H9 (cell line): ENCODE data around the gene ITPR3. TPM values are rescaled to one million over a fixed set of nuclear protein-coding genes. Genes with fewer than 3 reads are reported as not detected.

Experiments
- DNase-seq: peaks from one replicate; pipeline ENCODE4 v3.0.0-alpha.2; 2017
- H2AFZ ChIP-seq: one replicate; pipeline ENCODE4 v1.6.1; 2013; ENCODE audit warnings: mild to moderate bottlenecking, low read length, control low read depth, moderate library complexity
- H2AK5ac ChIP-seq: 2 replicates; pipeline ENCODE4 v1.6.1; 2013; ENCODE audit warnings: low read length, control low read depth, mixed read lengths; ENCODE audit not compliant: insufficient read length
- H2BK120ac ChIP-seq: one replicate; pipeline ENCODE4 v1.6.1; 2013; ENCODE audit warnings: low read depth, mild to moderate bottlenecking, low read length, control low read depth, inconsistent platforms; ENCODE audit not compliant: poor library complexity, severe bottlenecking
- H2BK12ac ChIP-seq: 2 replicates; pipeline ENCODE4 v1.6.1; 2013; ENCODE audit warnings: low read length, control low read depth, mixed read lengths, low read depth; ENCODE audit not compliant: insufficient read length
- H2BK15ac ChIP-seq: 2 replicates; pipeline ENCODE4 v1.6.1; 2013; ENCODE audit warnings: low read depth, low read length, control low read depth
- H2BK20ac ChIP-seq: one replicate; pipeline ENCODE4 v1.6.1; 2013; ENCODE audit warnings: low read depth, mild to moderate bottlenecking, low read length, control low read depth, inconsistent platforms; ENCODE audit not compliant: poor library complexity, severe bottlenecking
- H2BK5ac ChIP-seq: 2 replicates; pipeline ENCODE4 v1.6.1; 2013; ENCODE audit warnings: low read length, control low read depth, mixed read lengths; ENCODE audit not compliant: insufficient read length
- H3K14ac ChIP-seq: 2 replicates; pipeline ENCODE4 v1.6.1; 2013; ENCODE audit warnings: low read length, control low read depth; ENCODE audit not compliant: insufficient read depth
- H3K18ac ChIP-seq: 2 replicates; pipeline ENCODE4 v1.6.1; 2013; ENCODE audit warnings: low read depth, mild to moderate bottlenecking, mixed read lengths, low read length, control low read depth; ENCODE audit not compliant: insufficient read length
- H3K23ac ChIP-seq: 2 replicates; pipeline ENCODE4 v1.6.1; 2013; ENCODE audit warnings: low read length, control low read depth, mixed read lengths, low read depth; ENCODE audit not compliant: insufficient read length
- H3K23me2 ChIP-seq: 2 replicates; pipeline ENCODE4 v1.6.1; 2013; ENCODE audit warnings: low read depth, mild to moderate bottlenecking, mixed read lengths, low read length, control low read depth; ENCODE audit not compliant: insufficient read length, poor library complexity, severe bottlenecking
- H3K27ac ChIP-seq: 2 replicates; pipeline ENCODE4 v1.5.1; 2013; ENCODE audit warnings: low read length, control low read depth, mixed read lengths, low read depth; ENCODE audit not compliant: insufficient read length
- H3K27me3 ChIP-seq: 2 replicates; pipeline ENCODE4 v1.6.1; 2013; ENCODE audit warnings: low read length, control low read depth, inconsistent platforms; ENCODE audit not compliant: insufficient read depth
- H3K4ac ChIP-seq: 2 replicates; pipeline ENCODE4 v1.6.1; 2013; ENCODE audit warnings: low read depth, mild to moderate bottlenecking, control low read depth, inconsistent platforms, low read length, moderate library complexity
- H3K4me1 ChIP-seq: 2 replicates; pipeline ENCODE4 v1.6.1; 2013; ENCODE audit warnings: low read length, control low read depth, inconsistent platforms; ENCODE audit not compliant: insufficient read depth
- H3K4me2 ChIP-seq: 2 replicates; pipeline ENCODE4 v1.6.1; 2013; ENCODE audit warnings: low read length, control low read depth, mixed read lengths; ENCODE audit not compliant: insufficient read length, insufficient read depth
- H3K56ac ChIP-seq: 2 replicates; pipeline ENCODE4 v1.6.1; 2013; ENCODE audit warnings: low read depth, mild to moderate bottlenecking, mixed read lengths, low read length, control low read depth; ENCODE audit not compliant: insufficient read length
- H3K79me1 ChIP-seq: 2 replicates; pipeline ENCODE4 v1.6.1; 2013; ENCODE audit warnings: low read depth, mild to moderate bottlenecking, moderate library complexity, low read length, control low read depth, inconsistent platforms; ENCODE audit not compliant: insufficient read depth, poor library complexity, severe bottlenecking
- H3K79me2 ChIP-seq: 2 replicates; pipeline ENCODE4 v1.6.1; 2013; ENCODE audit warnings: low read length, control low read depth, inconsistent platforms; ENCODE audit not compliant: insufficient read depth
- H3K9ac ChIP-seq: 2 replicates; pipeline ENCODE4 v1.6.1; 2013; ENCODE audit warnings: low read length, control low read depth, mixed read lengths; ENCODE audit not compliant: insufficient read length; ENCODE audit errors: extremely low read depth
- H3K9me3 ChIP-seq: one replicate; pipeline ENCODE4 v1.6.1; 2013; ENCODE audit warnings: low read depth, low read length, inconsistent platforms; ENCODE audit not compliant: control insufficient read depth
- H3T11ph ChIP-seq: one replicate; pipeline ENCODE4 v1.6.1; 2013; ENCODE audit warnings: mild to moderate bottlenecking, low read length, control low read depth, inconsistent platforms
- H4K20me1 ChIP-seq: one replicate; pipeline ENCODE4 v1.6.1; 2013; ENCODE audit not compliant: control insufficient read depth, insufficient read length, insufficient read depth
- H4K5ac ChIP-seq: 2 replicates; pipeline ENCODE4 v1.6.1; 2013; ENCODE audit warnings: low read depth, mild to moderate bottlenecking, mixed read lengths, low read length, control low read depth; ENCODE audit not compliant: insufficient read length
- H4K8ac ChIP-seq: replicated peaks from 2 replicates; pipeline ENCODE4 v1.6.1; 2013; ENCODE audit warnings: low read length, control low read depth, mixed read lengths, low read depth; ENCODE audit not compliant: insufficient read length
- H4K91ac ChIP-seq: 2 replicates; pipeline ENCODE4 v1.6.1; 2013; ENCODE audit warnings: low read depth, mild to moderate bottlenecking, moderate library complexity, mixed read lengths, low read length, control low read depth; ENCODE audit not compliant: insufficient read length
- H3K27ac Mint-ChIP-seq, 3 experiments: 2 replicates in 2 of 3; 3 replicates in 1 of 3; pipeline ENCODE4 v1.8.0; 2020 to 2021; ENCODE audit warnings: mixed read lengths in 3 of 3, mild to moderate bottlenecking in 1 of 3, moderate library complexity in 1 of 3
- H3K27me3 Mint-ChIP-seq: 2 replicates; pipeline ENCODE4 v1.8.0; 2021; ENCODE audit warnings: low read depth, mild to moderate bottlenecking, moderate library complexity, mixed read lengths
- H3K36me3 Mint-ChIP-seq, 3 experiments: 2 replicates in 2 of 3; 3 replicates in 1 of 3; pipeline ENCODE4 v1.8.0; 2020 to 2021; ENCODE audit warnings: low read depth in 3 of 3, mixed read lengths in 3 of 3; ENCODE audit not compliant: insufficient read depth in 1 of 3
- H3K4me1 Mint-ChIP-seq, 2 experiments: 2 replicates each; pipeline ENCODE4 v1.8.0; 2020; ENCODE audit warnings: mixed read lengths in 2 of 2
- H3K4me3 Mint-ChIP-seq, 2 experiments: 2 replicates in 1 of 2; 3 replicates in 1 of 2; pipeline ENCODE4 v1.8.0; 2020 to 2021; ENCODE audit warnings: mild to moderate bottlenecking in 2 of 2, mixed read lengths in 2 of 2, moderate library complexity in 1 of 2
- H3K9me3 Mint-ChIP-seq, 2 experiments: 2 replicates in 1 of 2; 3 replicates in 1 of 2; pipeline ENCODE4 v1.8.0; 2020; ENCODE audit warnings: mild to moderate bottlenecking in 2 of 2, mixed read lengths in 2 of 2, moderate library complexity in 1 of 2
- WGBS: extraction: QIAGEN DNeasy Blood & Tissue Kit; methylation state at CpG from one replicate; pipeline ENCODE4 v1.1.7; 2013; ENCODE audit warnings: missing lambda C conversion rate, low lambda C conversion rate, mixed read lengths; ENCODE audit not compliant: insufficient read length; ENCODE audit errors: extremely low coverage; 5-methylcytosine and 5-hydroxymethylcytosine counted together
- total RNA-seq: library from RNA; stranded (reverse); gene quantifications from 2 replicates; pipeline ENCODE4 v1.2.1, GENCODE V29; 2021
- TF ChIP-seq, protein P1 (sequence below): fragments of 200-600 bp; sonication (generic); conservative IDR thresholded peaks from 3 replicates; pipeline ENCODE4 v1.8.0; 2021; ENCODE audit warnings: antibody characterized with exemption, mild to moderate bottlenecking

ITPR3 gene
- total RNA-seq, 1 experiment from 2014 or later, result 40.3 TPM

DNA sequence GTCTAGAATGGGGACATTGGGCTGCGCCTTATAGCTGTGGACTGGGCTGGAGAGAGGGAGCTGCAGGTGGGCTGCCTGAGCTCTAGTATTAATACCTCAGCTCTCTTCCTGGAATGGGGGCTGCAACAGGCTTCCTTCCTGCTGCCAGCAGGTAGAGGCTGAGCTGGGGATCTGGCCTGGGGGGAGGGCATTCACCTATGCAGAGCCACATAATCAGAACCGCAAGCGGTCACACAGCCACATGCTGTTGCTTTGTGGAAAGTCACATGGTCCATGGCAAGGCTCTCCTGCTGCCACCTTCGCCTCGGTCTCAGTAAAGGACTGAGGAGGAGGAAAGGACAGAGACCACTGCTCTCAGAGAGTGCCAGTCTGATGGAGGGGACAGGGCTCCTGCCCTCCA lies 35.7 kb downstream of the ITPR3 start:
- DNase-seq, result no peak
- H3K4me1 Mint-ChIP-seq, result peaks cover 10 to 27% of the 10 kb centered on the region in 2 experiments
- H3K4me2 ChIP-seq, result no peak overlapping the region
- H3K23ac ChIP-seq, result no peak overlapping the region
- no peaks in the 10 kb centered on the region for H3K9me3 Mint-ChIP-seq
- peaks cover 0 to 32% (median 5%) of the 10 kb centered on the region in 3 experiments; a peak in 4 of 7 replicates for H3K36me3 Mint-ChIP-seq
- no CpG with 5 or more reads among the region's 5 CpGs for WGBS
- H3K27ac Mint-ChIP-seq, result peak overlapping the region; percentile 62 to 90 (median 68); a peak in 3 of 7 replicates
- peaks cover 6% of the 10 kb centered on the region; the same call in 1 of the 2 replicates for H3K4me1 ChIP-seq
- no peak overlapping the region for H3K14ac ChIP-seq
- no peaks in the 10 kb centered on the region for H3K27me3 Mint-ChIP-seq
- no peaks in the 10 kb centered on the region for H3K9me3 ChIP-seq
- no peaks in the 10 kb centered on the region for H4K20me1 ChIP-seq
- no peak overlapping the region for H2BK120ac ChIP-seq
- no peak overlapping the region for H3K4ac ChIP-seq
- H3K9ac ChIP-seq, result no peak overlapping the region
- H3T11ph ChIP-seq, result no peak overlapping the region
- no peak overlapping the region for H2BK20ac ChIP-seq
- no peak overlapping the region for H4K8ac ChIP-seq
- peak overlapping the region in 1 of 2 experiments; percentile 39; a peak in 2 of 5 replicates for H3K4me3 Mint-ChIP-seq
- H3K23me2 ChIP-seq, result no peaks in the 10 kb centered on the region
- no peak overlapping the region for H3K18ac ChIP-seq
- no peaks in the 10 kb centered on the region for H3K79me2 ChIP-seq
- H2BK12ac ChIP-seq, result no peak overlapping the region
- H3K27ac ChIP-seq, result no peak overlapping the region
- H2BK15ac ChIP-seq, result no peak overlapping the region
- TF ChIP-seq, protein P1, sequence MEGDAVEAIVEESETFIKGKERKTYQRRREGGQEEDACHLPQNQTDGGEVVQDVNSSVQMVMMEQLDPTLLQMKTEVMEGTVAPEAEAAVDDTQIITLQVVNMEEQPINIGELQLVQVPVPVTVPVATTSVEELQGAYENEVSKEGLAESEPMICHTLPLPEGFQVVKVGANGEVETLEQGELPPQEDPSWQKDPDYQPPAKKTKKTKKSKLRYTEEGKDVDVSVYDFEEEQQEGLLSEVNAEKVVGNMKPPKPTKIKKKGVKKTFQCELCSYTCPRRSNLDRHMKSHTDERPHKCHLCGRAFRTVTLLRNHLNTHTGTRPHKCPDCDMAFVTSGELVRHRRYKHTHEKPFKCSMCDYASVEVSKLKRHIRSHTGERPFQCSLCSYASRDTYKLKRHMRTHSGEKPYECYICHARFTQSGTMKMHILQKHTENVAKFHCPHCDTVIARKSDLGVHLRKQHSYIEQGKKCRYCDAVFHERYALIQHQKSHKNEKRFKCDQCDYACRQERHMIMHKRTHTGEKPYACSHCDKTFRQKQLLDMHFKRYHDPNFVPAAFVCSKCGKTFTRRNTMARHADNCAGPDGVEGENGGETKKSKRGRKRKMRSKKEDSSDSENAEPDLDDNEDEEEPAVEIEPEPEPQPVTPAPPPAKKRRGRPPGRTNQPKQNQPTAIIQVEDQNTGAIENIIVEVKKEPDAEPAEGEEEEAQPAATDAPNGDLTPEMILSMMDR, result no peak
- no peak overlapping the region for H4K5ac ChIP-seq
- no peak overlapping the region for H2BK5ac ChIP-seq
- H3K56ac ChIP-seq, result no peak overlapping the region
- peaks cover under 1% of the 10 kb centered on the region for H3K79me1 ChIP-seq
- no peak overlapping the region for H4K91ac ChIP-seq
- no peak overlapping the region for H2AK5ac ChIP-seq
- H3K27me3 ChIP-seq, result no peaks in the 10 kb centered on the region
- H2AFZ ChIP-seq, result no peak overlapping the region
